Osteoblast (primary cell): ENCODE data around the gene GIPC1. TPM values are rescaled to one million over a fixed set of nuclear protein-coding genes. Genes with fewer than 3 reads are reported as not detected.
A peak's percentile ranks its signal among the peaks of the same experiment; 100 is the strongest.
"Not testable (repeated sequence)": the region's sequence is repeated elsewhere in the genome, so short reads cannot be mapped to it uniquely, and the experiment has no call there.

ENCODE experiments used
- DNase-seq: peaks from one replicate; pipeline ENCODE4 v3.0.0; 2011; ENCODE audit warnings: low spot score, mixed read lengths; ENCODE audit not compliant: insufficient read length; ENCODE audit errors: missing footprints
- H2AFZ ChIP-seq: 2 replicates; pipeline ENCODE4 v1.6.0; 2011; ENCODE audit warnings: mild to moderate bottlenecking, low read length
- H3K27ac ChIP-seq: 2 replicates; pipeline ENCODE4 v1.5.1; 2011; ENCODE audit warnings: mild to moderate bottlenecking, low read depth, low read length, moderate library complexity
- H3K27me3 ChIP-seq: 2 replicates; pipeline ENCODE4 v1.6.0; 2012; ENCODE audit warnings: mild to moderate bottlenecking, control low read depth, inconsistent platforms, low read length, moderate library complexity; ENCODE audit not compliant: insufficient read depth
- H3K36me3 ChIP-seq: 2 replicates; pipeline ENCODE4 v1.5.1; 2011; ENCODE audit warnings: mild to moderate bottlenecking, low read length, control low read depth, moderate library complexity; ENCODE audit not compliant: insufficient read depth
- H3K4me1 ChIP-seq: 2 replicates; pipeline ENCODE4 v1.5.1; 2011; ENCODE audit warnings: mild to moderate bottlenecking, low read length, control low read depth, moderate library complexity; ENCODE audit not compliant: insufficient read depth
- H3K4me2 ChIP-seq: 2 replicates; pipeline ENCODE4 v1.6.0; 2011; ENCODE audit warnings: mild to moderate bottlenecking, low read length; ENCODE audit not compliant: insufficient read depth
- H3K4me3 ChIP-seq: fragments of 200-600 bp; sonication (generic); 3 replicates; pipeline ENCODE4 v1.5.1; 2012; ENCODE audit warnings: mild to moderate bottlenecking, low read length, inconsistent platforms; ENCODE audit not compliant: insufficient read depth
- H3K79me2 ChIP-seq: 2 replicates; pipeline ENCODE4 v1.6.0; 2012; ENCODE audit warnings: mild to moderate bottlenecking, low read length, control low read depth, inconsistent platforms; ENCODE audit not compliant: insufficient read depth
- H3K9me3 ChIP-seq: 2 replicates; pipeline ENCODE4 v1.5.1; 2011; ENCODE audit warnings: low read depth, low read length, control low read depth
- H4K20me1 ChIP-seq: 2 replicates; pipeline ENCODE4 v1.6.0; 2012; ENCODE audit warnings: mild to moderate bottlenecking, low read length, control low read depth; ENCODE audit not compliant: insufficient read depth
- CTCF ChIP-seq: IDR thresholded peaks from 2 replicates; pipeline ENCODE4 v1.5.1; 2011; ENCODE audit warnings: mild to moderate bottlenecking, low read depth, low read length, moderate library complexity; ENCODE audit errors: extremely low read depth
- total RNA-seq: library from RNA; depleted of rRNA; stranded (reverse); fragments of >200 nt; gene quantifications from 2 replicates; pipeline ENCODE4 v1.2.3, GENCODE V29; 2012

GIPC1 gene
- total RNA-seq, 1 donor: 115 TPM

DNA sequence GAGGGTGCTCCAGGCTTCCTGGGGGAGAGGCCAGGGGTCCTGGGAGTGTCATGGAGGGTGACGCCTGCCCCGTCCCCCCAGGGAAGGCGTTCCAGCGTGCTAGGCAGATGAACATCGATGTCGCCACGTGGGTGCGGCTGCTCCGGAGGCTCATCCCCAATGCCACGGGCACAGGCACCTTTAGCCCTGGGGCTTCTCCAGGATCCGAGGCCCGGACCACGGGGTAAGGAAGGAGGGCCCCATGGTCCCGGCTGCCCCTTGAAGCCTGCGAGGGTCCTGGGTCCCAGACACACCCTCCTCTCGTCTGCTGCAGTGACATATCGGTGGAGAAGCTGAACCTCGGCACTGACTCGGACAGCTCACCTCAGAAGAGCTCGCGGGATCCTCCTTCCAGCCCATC is 32.2 kb downstream of the GIPC1 start:
- DNase-seq: peak; percentile 55
- Histone ChIP-seq H3K9me3 (no peaks in the 10 kb centered on the region), H3K4me3 (no peak overlapping the region), H3K4me1 (no peaks in the 10 kb centered on the region), H4K20me1 (no peaks in the 10 kb centered on the region), H3K27me3 (no peaks in the 10 kb centered on the region), H3K27ac (no peak overlapping the region), H2AFZ (no peak overlapping the region), H3K79me2 (no peaks in the 10 kb centered on the region), H3K4me2 (no peak overlapping the region), H3K36me3 (peaks cover 35% of the 10 kb centered on the region)
- TF ChIP-seq CTCF: no peak

DNA sequence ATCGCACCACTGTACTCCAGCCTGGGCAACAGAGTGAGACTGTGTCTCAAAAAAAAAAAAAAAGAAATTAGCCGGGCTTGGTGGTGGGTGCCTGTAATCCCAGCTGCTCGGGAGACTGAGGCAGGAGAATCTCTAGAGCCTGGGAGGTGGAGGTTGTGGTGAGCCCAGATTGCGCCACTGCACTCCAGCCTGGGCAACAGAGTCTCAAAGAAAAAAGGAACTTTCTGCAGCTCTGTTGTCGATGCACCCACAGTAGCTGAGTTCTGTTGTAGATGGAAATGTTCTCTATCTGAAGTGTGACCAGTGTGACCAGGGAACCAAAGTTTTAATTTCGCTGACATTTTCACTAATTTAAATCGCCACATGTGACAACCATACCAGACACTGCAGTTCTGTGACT is 33.5 kb downstream of the GIPC1 start:
- not testable (repeated sequence) for DNase-seq, H3K4me2 ChIP-seq, H3K4me1 ChIP-seq, H3K9me3 ChIP-seq, H2AFZ ChIP-seq, H3K79me2 ChIP-seq, H3K4me3 ChIP-seq, H4K20me1 ChIP-seq, H3K27ac ChIP-seq, H3K27me3 ChIP-seq
- peaks cover 26% of the 10 kb centered on the region for H3K36me3 ChIP-seq

GRCh38 chr19:14460935-14461334 is 35.0 kb downstream of the GIPC1 start:
- TF ChIP-seq CTCF: no peak
- H4K20me1 ChIP-seq: no peaks in the 10 kb centered on the region
- no peak for DNase-seq

GRCh38 chr19:14459703-14460102 is 36.2 kb downstream of the GIPC1 start:
- Histone ChIP-seq H3K79me2 (no peaks in the 10 kb centered on the region), H3K27ac (no peak overlapping the region), H3K36me3 (peaks cover 21% of the 10 kb centered on the region), H3K4me2 (no peak overlapping the region), H3K4me1 (no peaks in the 10 kb centered on the region), H4K20me1 (no peaks in the 10 kb centered on the region), H3K27me3 (no peaks in the 10 kb centered on the region), H3K9me3 (no peaks in the 10 kb centered on the region), H2AFZ (no peak overlapping the region), H3K4me3 (no peak overlapping the region)
- no peak for DNase-seq
- TF ChIP-seq CTCF: no peak

More at GRCh38 chr19:14460935-14461334, 35.0 kb downstream of the GIPC1 start:
- Histone ChIP-seq H3K4me2 (no peak overlapping the region), H3K9me3 (no peaks in the 10 kb centered on the region), H2AFZ (no peak overlapping the region), H3K4me1 (no peaks in the 10 kb centered on the region), H3K4me3 (no peak overlapping the region), H3K79me2 (no peaks in the 10 kb centered on the region), H3K36me3 (peaks cover 23% of the 10 kb centered on the region), H3K27me3 (no peaks in the 10 kb centered on the region), H3K27ac (no peak overlapping the region)

- not testable (repeated sequence) for H3K27me3 ChIP-seq, DNase-seq, H3K4me2 ChIP-seq, H4K20me1 ChIP-seq, H3K4me1 ChIP-seq, H2AFZ ChIP-seq, H3K4me3 ChIP-seq, H3K9me3 ChIP-seq, H3K27ac ChIP-seq, H3K79me2 ChIP-seq
- H3K36me3 ChIP-seq: peaks cover 16% of the 10 kb centered on the region
Observed at GRCh38 chr19:14452303-14452702, 43.6 kb downstream of the GIPC1 start.
